ENCODE data around the gene COA1.
"Not testable (repeated sequence)": the region's sequence is repeated elsewhere in the genome, so short reads cannot be mapped to it uniquely, and the experiment has no call there.

COA1 gene

GRCh38 chr7:43695365-43695764, 34.0 kb downstream of the COA1 start:
- no peak for TF ChIP-seq CTCF (IDR thresholded peaks at IDR 0.05; ENCODE audit: borderline replicate concordance, insufficient read depth, low read depth, low read length)
- H3K4me3 ChIP-seq (ENCODE audit: low read depth, low read length): no peak overlapping the region

GRCh38 chr7:43694399-43694748, 34.9 kb downstream of the COA1 start:
- no peak overlapping the region for H3K4me3 ChIP-seq (ENCODE audit: low read depth, low read length)
- no peak for TF ChIP-seq CTCF (IDR thresholded peaks at IDR 0.05; ENCODE audit: borderline replicate concordance, insufficient read depth, low read depth, low read length)

GRCh38 chr7:43693687-43694398, 35.5 kb downstream of the COA1 start:
- no peak overlapping the region for H3K4me3 ChIP-seq (ENCODE audit: low read depth, low read length)
- no peak for TF ChIP-seq CTCF (IDR thresholded peaks at IDR 0.05; ENCODE audit: borderline replicate concordance, insufficient read depth, low read depth, low read length)

- no peak overlapping the region for H3K4me3 ChIP-seq (ENCODE audit: low read depth, low read length)
- TF ChIP-seq CTCF (IDR thresholded peaks at IDR 0.05; ENCODE audit: borderline replicate concordance, insufficient read depth, low read depth, low read length): no peak
Observed at GRCh38 chr7:43692582-43693373, 36.5 kb downstream of the COA1 start.

GRCh38 chr7:43691611-43692010, 37.7 kb downstream of the COA1 start:
- no peak overlapping the region for H3K4me3 ChIP-seq (ENCODE audit: low read depth, low read length)
- no peak for TF ChIP-seq CTCF (IDR thresholded peaks at IDR 0.05; ENCODE audit: borderline replicate concordance, insufficient read depth, low read depth, low read length)

GRCh38 chr7:43689115-43689514, 40.2 kb downstream of the COA1 start:
- TF ChIP-seq CTCF (IDR thresholded peaks at IDR 0.05; ENCODE audit: borderline replicate concordance, insufficient read depth, low read depth, low read length): no peak
- H3K4me3 ChIP-seq (ENCODE audit: low read depth, low read length): no peak overlapping the region

- H3K4me3 ChIP-seq (ENCODE audit: low read depth, low read length): not testable (repeated sequence)
Observed at GRCh38 chr7:43687866-43688265, 41.5 kb downstream of the COA1 start.
